ENCODE measurements around the gene KLHL17. TPM values are rescaled to one million over a fixed set of nuclear protein-coding genes. Genes with fewer than 3 reads are reported as not detected.

The KLHL17 gene
- total RNA-seq, 2 donors from 2014 or later = 5.7 to 8.2 TPM

DNA sequence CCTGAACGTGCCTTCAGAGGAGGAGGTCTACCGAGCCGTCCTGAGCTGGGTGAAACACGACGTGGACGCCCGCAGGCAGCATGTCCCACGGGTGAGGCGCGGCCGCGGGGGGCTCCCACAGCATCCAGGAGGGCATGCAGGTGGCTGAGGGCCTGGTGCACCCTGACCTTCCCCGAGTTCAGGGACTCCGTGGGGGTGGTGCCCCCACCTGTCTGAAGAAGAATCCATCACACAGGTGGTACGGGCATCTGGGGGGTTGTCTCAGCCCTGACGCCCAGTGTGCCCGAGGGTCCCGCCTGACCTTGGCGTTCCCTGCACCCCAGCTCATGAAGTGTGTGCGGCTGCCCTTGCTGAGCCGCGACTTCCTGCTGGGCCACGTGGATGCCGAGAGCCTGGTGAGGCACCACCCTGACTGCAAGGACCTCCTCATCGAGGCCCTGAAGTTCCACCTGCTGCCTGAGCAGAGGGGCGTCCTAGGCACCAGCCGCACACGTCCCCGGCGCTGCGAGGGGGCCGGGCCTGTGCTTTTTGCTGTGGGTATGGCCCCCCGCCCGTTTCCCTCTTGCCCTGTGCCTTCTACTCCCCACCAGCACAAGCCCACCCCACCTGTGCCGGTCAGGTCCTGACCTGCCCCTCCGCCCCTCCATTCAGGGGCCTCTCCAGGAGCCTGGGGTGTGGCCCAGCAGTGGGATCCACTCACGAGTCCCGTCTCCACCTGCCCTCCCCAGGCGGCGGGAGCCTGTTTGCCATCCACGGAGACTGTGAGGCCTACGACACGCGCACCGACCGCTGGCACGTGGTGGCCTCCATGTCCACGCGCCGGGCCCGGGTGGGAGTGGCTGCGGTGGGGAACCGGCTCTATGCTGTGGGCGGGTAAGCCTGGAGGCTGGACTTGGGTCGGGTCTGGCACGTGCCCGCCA is 2.3 kb downstream of the KLHL17 start:
- DNase-seq (no peak), ATAC-seq (no peak)
- intact Hi-C loops (cut with DNase I) = no loop called here

DNA sequence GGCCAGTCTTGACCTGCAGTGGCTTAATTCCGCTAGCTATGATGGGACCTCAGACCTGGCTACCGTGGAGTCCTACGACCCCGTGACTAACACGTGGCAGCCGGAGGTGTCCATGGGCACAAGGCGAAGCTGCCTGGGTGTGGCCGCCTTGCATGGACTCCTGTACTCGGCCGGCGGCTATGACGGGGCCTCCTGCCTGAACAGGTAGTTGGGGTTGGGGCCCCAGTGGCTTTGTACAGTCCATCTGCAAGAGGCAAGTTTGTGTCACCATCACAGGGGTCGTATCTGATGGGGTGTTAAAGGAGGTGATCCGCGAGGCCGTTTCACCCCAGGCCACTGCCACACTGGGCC is 2.9 kb downstream of the KLHL17 start:
- DNase-seq (no peak), ATAC-seq (no peak)
- intact Hi-C loops (cut with DNase I) = no loop called here

DNA sequence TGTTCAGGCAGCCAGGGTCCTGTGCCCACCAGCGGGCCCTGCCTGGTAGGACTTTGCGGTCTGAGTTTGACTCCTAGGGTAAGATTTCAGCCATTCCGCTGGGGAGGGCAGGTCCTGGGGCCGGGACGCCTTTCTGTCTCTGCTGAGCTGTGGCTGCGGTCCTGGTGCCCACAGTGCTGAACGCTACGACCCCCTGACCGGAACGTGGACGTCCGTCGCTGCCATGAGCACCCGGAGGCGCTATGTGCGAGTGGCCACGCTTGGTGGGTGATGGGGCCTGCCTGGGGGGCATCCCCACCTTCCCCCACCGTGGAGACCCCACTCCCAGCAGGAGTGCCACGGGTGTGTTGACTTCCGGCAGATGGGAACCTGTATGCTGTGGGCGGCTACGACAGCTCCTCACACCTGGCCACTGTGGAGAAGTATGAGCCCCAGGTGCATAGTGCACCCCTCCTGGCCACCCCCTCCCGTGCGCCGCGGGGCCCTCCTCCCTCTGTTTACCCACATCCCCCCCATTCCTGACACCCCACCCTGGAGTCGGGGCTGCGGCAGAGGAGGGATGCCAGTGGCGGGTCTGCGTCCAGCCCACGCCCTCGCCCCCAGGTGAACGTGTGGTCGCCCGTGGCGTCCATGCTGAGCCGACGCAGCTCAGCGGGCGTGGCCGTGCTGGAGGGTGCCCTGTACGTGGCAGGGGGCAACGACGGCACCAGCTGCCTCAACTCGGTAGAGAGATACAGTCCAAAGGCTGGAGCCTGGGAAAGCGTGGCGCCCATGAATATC is 3.6 kb downstream of the KLHL17 start:
- intact Hi-C loops (cut with DNase I) = no loop called here

DNA sequence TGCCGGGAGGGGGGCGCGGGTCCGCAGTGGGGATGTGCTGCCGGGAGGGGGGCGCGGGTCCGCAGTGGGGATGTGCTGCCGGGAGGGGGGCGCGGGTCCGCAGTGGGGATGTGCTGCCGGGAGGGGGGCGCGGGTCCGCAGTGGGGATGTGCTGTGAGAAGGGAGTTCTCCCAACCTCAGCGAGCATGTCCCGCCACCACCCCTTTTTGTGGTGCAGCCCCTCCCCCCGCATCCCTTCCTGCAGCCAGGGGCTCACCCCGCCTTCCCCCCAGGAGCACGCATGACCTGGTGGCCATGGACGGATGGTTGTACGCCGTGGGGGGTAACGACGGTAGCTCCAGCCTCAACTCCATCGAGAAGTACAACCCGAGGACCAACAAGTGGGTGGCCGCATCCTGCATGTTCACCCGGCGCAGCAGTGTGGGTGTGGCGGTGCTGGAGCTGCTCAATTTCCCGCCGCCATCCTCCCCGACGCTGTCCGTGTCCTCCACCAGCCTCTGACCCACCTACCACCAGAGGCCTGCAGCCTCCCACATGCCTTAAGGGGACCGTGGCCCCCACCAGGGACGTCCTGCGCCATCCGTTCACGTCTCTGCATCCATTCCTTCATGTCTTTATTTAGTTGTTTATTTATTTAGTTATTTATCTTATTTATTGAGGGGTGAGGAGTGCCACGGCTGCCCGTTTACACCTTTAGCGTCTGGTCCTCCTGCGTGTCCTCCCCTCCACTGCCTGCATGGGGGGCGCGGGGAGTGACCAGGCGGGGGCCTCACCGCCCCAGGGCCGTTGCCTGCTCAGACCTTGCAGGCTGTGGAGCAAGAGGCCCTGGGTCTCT is 4.5 kb downstream of the KLHL17 start:
- peak; percentile 22 for DNase-seq
- intact Hi-C loops (cut with DNase I) = no loop called here
- no peak for ATAC-seq

More for the DNA sequence above, 3.6 kb downstream of the KLHL17 start:
- peak; percentile 23 for DNase-seq
- ATAC-seq = no peak

DNA sequence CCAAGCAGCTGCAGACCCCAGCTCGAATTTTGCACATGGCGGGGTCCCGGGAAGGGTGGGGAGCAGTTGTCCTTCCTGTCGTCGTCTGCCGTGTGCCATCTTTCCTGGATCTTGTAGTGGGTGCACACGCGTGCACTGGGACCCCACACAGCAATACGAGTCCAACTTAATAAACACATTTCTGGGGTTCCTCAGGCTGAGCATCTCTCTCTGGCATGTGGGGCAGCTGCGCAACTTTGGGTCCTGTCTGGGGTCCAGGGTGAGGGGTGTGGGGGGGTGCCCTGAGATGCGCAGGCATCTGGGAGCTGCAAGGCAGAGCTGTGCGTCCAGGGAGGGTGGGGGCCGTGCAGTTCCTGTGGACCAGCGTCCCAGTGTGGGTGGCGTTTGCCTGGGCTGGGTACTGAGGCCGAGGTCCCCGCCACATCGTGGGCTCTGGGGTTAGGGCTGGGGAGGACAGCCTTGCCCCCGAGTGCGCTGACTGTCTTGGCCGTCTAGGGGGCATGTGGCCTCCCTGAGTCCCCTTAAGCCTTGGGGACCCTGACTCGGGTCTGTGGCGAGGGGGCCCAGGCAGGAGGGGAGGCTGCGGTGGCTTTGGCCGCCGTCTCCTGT is 5.2 kb downstream of the KLHL17 start:
- ATAC-seq (no peak), DNase-seq (peak; percentile 25)
- intact Hi-C loops (cut with DNase I) = no loop called here

DNA sequence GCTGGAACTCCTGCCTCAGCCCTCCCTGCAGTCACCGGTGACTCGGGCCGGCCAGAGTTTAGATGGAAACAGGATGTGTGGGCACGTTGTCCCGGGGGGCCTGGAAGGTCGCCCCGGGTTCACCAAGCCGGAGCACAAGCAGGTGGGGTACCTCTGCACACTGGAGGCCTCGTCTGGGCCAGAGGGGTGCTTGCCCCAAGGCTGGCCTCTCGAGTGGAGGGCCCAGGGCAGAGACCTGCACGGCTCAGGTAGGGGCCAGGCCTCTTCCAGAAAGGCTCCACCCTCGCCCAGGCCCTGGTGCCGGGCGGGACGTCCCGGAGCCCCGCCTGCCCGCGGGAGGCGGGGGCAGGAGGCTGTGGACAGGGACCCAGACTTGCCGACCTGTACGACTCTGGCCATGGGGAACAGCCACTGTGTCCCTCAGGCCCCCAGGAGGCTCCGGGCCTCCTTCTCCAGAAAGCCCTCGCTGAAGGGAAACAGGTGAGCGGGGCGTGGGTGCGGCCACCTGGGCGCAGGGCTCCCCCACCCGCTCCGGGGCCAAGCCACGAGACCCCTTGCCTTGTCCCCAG is 5.8 kb downstream of the KLHL17 start, which contains the start of gene PLEKHN1:
Gene PLEKHN1 (plus strand): TSS at position 348 of the 569 bp plus-strand sequence. CDS start 50 bp downstream, at position 398.
- DNase-seq = peak; percentile 26
- peak; percentile 39 to 62 for ATAC-seq
- intact Hi-C loops (cut with DNase I) = no loop called here

DNA sequence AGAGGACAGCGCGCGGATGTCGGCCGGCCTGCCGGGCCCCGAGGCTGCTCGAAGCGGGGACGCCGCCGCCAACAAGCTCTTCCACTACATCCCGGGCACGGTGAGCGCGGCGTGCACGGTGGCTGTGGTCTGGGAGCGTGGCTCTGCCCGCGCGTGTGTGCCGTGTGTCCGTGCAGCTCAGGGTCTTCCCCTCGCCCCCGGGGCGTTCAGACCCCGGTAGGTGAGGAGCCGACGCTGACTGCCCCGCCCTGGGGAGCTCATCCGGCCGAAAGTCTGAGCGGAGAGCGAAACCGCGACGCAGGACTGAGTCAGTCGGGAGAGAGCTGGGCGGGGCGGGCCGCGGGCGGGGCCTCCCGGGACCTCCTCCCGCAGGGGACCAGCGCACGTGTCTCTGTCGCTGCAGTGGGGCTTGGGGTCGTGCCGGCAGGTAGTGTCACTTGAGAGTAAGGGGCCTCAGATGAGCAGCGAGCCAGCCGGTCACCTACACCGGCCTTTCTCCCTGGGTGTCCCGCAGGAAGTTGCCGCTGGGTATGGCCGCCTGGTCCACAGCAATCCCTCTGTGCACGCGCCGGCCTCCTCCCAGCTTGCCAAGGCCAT is 6.4 kb downstream of the KLHL17 start:
- DNase-seq = peak; percentile 82
- peak; percentile 78 to 87 for ATAC-seq
- intact Hi-C loops (cut with DNase I) = no loop called here

DNA sequence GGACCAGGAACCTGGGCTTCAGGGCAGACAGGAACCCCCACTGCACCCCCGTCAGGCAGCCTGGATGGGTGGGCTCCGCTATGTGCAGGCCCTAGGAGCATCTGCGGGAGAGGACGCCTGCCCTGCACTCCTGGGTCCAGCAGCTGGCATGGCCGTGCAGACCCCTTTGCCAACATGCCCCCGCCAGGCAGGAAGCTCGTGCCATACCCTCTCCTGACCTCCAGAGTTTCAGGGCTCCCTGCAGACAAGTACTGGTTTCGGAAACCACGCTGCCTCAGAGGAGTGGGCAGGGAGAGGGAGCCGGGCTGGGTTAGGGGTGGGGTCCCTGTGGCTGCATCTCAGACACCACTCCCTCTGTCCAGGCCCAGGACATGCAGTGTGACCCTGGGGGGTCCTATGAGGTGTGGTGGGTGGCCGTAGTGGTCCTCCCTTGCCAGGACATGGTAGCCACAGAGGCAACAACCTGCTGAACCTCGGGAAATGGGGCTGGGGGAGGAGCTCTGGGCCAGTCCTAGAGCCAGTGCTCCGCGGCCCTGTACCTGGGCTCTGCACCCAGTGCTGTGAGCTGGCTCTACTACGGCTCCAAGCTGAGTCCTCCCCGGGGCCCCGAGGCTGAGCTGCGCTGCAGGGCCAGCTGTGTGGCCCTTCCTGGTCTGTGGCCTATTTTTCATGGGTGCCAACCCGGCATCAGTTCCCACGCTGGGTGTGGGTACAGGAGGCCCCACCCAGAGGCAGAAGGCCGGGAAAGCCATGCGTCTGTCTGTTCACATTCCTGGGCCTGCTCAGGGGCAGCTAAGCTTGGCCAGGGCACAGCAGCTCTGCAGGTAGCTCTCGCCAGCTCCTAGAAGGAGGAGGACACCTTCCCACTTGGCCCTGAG is 7.3 kb downstream of the KLHL17 start:
- intact Hi-C loops (cut with DNase I) = no loop called here
- ATAC-seq (no peak), DNase-seq (no peak)

DNA sequence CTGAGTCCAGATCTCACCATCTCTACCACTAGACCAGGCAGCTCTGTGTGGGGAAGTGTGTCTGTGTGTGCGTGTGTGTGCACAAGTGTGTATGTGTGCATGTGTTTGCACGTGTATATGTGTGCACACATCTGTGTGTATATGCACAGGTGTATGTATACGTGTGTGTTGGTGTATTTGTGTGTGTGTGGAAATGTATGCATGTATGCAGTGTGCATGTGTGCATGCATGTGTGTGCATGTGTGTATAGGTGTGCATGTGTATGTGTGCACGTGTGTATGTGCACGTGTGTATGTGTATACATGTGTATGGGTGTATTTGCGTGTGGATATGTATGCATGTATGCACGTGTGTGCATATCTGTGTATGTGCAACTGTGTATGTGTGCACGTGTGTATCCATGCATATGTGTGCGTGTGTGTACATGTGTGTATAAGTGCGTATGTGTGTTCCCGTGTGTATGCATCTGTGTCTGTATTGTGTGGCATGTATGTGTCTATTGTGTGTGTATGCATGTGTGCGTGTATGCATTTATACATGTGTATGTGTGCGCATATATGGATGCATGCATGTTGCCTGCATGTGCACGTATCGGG is 9.0 kb downstream of the KLHL17 start:
- no peak for ATAC-seq
- no peak for DNase-seq
- intact Hi-C loops (cut with DNase I) = no loop called here

DNA sequence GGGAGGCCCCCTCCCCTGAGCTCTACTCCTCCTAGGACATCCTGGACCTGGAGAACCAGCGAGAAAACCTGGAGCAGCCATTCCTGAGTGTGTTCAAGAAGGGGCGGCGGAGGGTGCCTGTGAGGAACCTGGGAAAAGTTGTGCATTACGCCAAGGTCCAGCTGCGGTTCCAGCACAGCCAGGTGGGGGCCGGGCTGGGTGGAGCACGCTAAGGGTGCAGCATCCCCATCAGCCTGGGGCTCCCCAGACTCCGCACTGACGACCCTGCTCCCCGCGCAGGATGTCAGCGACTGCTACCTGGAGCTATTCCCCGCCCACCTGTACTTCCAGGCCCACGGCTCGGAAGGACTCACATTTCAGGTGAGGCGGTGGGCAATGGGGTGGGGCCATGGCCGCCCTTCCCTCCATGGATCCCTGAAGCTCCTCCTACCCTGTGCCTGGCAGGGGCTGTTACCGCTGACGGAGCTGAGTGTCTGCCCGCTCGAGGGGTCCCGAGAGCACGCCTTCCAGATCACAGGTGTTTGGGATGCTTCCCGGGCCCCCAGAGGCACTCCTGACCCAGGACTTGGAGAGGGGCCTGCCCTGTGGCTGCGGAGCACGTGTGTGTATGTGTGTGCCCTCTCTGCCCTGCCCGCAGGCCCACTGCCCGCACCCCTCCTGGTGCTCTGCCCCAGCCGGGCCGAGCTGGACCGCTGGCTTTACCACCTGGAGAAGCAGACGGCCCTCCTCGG is 10.0 kb downstream of the KLHL17 start:
- intact Hi-C loops (cut with DNase I) = no loop called here
- no peak for ATAC-seq
- no peak for DNase-seq

DNA sequence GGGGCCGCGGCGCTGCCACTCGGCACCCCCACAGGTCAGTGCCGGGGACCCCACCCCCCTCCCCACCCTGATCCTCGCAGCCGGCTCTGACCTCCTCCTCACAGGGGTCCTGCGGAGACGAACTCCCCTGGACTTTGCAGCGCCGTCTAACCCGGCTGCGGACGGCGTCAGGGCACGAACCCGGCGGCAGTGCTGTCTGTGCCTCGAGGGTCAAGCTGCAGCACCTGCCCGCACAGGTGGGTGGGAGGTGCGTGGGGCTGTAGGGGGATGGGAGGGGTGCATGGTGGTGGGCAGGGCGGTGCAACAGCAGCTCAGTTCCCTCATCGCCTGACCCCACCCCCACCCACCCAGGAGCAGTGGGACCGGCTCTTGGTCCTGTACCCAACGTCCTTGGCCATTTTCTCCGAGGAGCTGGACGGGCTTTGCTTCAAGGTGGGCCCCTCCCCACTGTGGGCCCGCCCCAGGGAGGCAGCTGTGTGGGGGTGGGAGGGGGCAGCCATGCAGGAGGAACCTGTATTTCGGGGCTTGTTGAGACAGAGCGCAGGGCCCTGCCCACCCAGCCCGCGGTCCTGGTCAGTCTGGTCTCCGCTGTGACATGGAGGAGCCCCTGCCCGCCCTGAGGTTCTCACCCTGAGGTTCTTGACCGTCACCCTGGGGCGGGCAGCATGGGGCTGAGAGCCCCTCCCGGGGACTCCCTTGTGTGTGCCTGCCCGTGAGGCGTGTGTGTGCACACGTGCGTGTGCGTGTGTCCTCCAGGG is 10.8 kb downstream of the KLHL17 start:
- ATAC-seq = no peak
- no peak for DNase-seq
- intact Hi-C loops (cut with DNase I) = no loop called here

DNA sequence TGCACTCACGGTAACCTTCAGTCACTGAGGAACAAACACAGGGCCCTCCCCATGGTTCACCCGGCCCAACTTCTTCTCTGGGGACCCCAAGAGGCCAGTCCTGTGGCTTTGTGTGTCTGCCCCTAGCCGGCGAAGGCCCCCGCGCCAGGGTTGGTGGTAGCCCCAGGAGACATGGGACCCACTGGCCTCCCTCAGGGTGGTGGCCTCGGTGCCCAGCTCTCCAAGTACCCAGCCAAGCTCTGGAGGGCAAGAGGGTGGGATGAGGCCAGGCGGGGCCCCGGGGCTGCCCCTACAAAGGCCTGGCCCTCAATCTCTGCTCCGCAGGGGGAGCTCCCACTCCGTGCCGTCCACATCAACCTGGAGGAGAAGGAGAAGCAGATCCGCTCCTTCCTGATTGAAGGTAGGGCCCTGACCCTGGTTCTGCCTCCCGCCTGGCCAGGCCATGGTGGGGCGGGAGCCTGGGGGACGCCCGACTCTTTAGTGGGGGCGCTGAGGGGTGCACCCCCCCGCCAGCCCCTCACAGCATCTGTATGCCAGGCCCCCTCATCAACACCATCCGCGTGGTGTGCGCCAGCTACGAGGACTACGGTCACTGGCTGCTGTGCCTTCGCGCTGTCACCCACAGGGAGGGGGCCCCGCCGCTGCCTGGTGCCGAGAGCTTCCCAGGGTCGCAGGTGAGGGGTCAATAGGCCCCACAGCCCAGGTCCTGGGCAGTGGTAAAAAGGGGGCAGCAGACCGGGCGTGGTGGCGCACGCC is 11.5 kb downstream of the KLHL17 start:
- DNase-seq (no peak), ATAC-seq (no peak)
- intact Hi-C loops (cut with DNase I) = no loop called here

DNA sequence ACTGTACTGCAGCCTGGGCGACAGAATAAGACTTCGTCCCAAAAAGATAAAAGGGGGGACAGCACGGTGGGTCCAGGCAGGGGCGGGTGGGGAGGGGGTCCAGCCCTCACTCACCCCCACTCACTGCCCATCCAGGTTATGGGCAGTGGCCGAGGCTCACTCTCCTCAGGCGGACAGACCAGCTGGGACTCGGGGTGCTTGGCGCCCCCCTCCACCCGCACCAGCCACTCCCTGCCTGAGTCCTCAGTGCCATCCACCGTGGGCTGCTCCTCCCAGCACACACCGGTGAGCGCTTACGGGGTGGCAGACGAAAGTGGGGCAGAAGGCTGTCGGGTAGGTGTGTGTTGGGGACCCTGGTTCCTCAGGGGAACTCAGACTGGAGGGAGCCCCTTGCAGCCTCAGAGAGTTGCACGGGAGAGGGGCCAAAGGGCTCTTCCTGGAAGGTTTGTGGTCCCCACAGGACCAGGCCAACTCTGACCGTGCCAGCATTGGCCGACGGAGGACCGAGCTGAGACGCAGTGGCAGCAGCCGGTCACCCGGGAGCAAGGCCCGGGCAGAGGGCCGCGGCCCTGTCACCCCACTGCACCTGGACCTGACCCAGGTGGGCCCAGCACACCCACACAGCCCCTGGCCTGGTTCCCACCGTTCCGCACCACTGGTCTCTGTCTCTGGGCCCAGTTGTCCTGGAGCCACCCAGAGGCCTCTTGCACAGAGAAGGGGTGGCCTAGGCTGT is 12.5 kb downstream of the KLHL17 start:
- intact Hi-C loops (cut with DNase I) = no loop called here
- ATAC-seq (no peak), DNase-seq (no peak)

All from left cardiac atrium (tissue), 4 donors.